GM12864 (cell line): ENCODE measurements around the gene ERBB4.
A peak's percentile ranks its signal among the peaks of the same experiment; 100 is the strongest.

Experiments used
- DNase-seq: peaks from one replicate; pipeline ENCODE4 v3.0.0-alpha.2; 2011; ENCODE audit warnings: low read depth
- H3K4me3 ChIP-seq: 2 replicates; pipeline ENCODE4 v1.5.1; 2011; ENCODE audit warnings: mild to moderate bottlenecking, low read depth, low read length, control low read depth
- TF ChIP-seq, protein P1 (sequence below): IDR thresholded peaks from 2 replicates; pipeline ENCODE4 v1.5.1; 2011; ENCODE audit warnings: low read depth, mild to moderate bottlenecking, moderate library complexity, low read length, control low read depth, inconsistent platforms; ENCODE audit errors: missing control alignments

ERBB4 gene

DNA sequence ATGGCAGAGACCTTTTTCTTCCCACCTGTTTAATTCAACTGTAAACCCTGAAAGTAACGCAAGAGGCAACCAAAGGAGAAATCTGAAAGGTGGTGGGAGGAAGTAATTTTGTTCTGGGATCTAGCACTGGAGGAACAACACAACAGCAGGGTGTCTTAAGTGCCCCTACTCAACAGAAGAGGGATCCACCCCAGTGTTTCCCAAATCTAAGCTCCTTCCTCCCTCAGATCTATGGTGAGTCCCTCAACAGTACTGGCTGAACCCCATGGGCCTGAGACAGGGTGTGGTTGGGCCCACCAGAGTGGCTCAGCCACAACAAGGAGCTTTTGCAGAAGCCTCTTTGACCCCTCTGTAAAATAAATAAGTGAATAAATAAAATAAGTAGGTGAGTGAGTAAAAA, 790.3 kb downstream of the ERBB4 start:
- TF ChIP-seq, protein P1, sequence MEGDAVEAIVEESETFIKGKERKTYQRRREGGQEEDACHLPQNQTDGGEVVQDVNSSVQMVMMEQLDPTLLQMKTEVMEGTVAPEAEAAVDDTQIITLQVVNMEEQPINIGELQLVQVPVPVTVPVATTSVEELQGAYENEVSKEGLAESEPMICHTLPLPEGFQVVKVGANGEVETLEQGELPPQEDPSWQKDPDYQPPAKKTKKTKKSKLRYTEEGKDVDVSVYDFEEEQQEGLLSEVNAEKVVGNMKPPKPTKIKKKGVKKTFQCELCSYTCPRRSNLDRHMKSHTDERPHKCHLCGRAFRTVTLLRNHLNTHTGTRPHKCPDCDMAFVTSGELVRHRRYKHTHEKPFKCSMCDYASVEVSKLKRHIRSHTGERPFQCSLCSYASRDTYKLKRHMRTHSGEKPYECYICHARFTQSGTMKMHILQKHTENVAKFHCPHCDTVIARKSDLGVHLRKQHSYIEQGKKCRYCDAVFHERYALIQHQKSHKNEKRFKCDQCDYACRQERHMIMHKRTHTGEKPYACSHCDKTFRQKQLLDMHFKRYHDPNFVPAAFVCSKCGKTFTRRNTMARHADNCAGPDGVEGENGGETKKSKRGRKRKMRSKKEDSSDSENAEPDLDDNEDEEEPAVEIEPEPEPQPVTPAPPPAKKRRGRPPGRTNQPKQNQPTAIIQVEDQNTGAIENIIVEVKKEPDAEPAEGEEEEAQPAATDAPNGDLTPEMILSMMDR = no peak
- no peak overlapping the region for H3K4me3 ChIP-seq
- DNase-seq = no peak

DNA sequence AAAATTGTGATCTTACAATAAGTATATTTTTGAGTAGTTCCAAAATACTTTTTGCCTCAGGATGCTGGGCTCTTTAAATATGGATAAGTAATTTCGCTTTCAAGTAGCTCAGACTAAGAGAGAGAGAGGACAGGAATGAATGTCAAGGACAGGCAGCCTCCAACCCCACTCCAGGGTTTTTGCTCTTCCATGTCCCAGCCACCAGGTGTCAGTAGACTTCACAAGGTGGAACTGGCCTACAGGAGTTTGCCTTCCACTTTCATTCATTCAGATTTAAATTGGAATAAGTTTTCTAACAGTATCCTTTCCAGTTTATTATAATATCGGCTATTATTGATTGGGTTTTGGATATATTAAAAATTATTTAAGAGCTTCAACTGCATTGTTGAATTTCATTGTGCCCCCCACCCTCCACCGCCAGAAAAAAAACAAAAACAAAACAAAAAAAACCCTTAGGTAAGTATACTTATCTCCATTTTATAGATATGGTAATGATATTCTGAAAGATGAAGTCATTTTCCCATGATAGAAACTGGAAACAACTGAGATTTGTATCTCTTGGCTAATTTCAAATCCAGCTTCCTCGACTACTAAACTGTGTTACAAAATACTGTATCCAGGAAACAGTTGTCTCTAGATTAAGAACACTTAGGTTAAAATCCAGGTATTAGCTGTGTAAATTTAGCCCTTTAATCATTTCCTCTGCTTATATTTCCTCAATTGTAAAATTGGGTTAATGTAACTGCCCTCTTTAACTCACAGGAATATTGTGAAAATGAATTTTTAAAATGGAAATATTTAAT, 793.1 kb downstream of the ERBB4 start:
- no peak overlapping the region for H3K4me3 ChIP-seq
- TF ChIP-seq, protein P1 = peak; percentile 88
- DNase-seq = peak; percentile 15

DNA sequence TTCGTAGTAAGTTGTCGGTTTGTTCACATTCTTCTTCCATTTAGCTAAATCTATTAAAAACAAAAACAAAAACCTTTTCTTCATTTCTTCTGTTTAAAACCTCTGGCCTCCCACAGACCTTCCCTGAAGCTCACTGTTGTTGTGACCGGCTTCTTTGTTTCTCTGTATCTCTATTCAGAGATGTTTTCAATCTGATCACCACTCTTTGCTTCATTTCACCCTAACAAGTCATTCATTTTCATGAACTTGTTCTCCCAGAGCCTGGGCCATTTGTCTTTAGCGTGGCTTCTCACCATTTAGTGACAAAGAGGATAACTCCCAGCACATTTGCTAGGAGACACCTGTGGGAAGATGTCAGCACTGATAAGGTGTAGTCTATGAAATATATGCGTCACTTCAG, 794.2 kb downstream of the ERBB4 start:
- DNase-seq = no peak
- TF ChIP-seq, protein P1 = no peak
- H3K4me3 ChIP-seq = no peak overlapping the region

DNA sequence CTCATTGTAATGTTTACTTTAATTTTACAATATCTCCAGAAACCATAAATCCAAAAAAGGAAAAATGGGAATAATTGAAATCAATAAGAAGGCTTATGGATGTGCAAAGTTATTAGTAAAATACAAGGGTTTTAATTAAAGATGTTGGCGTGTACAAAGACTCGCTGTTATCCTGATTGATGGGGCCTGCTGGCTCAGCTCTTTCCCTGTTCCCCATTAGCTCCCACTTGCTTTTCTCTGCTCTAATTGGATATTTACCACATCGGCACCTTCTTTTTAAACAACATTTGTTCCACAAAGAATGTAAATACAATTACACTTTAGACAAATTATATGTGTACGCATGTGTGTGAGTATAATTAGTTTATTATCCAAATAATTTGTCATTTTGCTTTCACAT, 796.6 kb downstream of the ERBB4 start:
- no peak for DNase-seq
- TF ChIP-seq, protein P1 = no peak
- no peak overlapping the region for H3K4me3 ChIP-seq

DNA sequence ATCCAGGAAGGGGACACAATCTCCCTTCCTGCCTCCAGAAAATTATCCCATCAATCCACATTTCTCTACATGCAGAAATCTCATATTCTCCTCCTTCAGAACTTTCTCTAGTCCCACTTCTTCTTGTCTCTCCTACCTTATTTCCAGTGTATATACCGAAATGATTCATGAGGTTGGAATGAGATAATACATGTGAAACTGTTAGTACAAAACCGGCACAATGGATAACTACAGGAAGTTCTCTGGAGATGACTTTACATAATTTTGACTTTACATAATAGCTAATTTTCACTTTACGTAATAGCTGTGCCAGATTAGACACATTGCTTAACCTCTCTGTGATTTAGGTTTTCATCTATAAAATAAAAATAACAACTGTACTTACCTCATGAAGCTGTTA, 801.3 kb downstream of the ERBB4 start:
- DNase-seq = no peak
- H3K4me3 ChIP-seq = no peak overlapping the region
- TF ChIP-seq, protein P1 = no peak

DNA sequence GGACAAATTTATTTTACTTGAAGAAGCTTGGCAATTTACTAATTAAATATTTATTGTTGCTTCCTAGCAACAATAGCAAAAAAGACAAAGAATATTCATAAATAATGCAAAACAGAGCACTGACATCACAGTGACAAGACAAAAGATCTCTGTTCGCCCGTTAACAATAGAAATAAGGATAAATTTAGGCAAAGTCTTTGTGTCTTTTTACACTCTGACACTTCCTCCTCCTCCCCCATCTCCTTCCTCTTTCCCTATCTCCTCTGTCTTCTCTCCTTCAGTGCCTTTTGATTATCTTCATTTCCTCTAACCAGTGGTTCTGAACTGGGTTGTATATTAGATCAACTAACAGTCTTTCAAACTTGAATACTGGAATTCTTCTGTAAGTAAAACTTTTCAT, 808.4 kb downstream of the ERBB4 start:
- TF ChIP-seq, protein P1 = no peak
- no peak for DNase-seq
- no peak overlapping the region for H3K4me3 ChIP-seq

DNA sequence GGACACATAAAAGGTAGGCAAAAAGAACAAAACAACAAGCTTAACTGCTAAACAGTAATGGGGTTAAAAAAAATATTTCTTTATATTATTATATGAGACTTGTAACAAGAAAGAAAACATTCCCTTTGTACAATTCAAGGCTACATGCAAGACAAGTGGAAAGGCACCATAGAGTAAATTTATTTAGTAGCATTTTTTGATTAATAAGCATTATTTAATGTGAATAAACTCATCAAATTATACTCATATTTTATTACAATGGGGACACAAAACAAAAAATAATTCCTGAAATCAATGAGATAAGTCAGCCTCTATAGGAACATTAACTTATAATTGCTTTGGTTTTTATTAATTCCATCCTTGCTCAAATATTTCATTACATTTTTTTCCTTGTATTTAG, 809.2 kb downstream of the ERBB4 start:
- no peak for DNase-seq
- TF ChIP-seq, protein P1 = no peak
- no peak overlapping the region for H3K4me3 ChIP-seq
